Measurements from ENCODE around the gene CCL21.

DNA sequence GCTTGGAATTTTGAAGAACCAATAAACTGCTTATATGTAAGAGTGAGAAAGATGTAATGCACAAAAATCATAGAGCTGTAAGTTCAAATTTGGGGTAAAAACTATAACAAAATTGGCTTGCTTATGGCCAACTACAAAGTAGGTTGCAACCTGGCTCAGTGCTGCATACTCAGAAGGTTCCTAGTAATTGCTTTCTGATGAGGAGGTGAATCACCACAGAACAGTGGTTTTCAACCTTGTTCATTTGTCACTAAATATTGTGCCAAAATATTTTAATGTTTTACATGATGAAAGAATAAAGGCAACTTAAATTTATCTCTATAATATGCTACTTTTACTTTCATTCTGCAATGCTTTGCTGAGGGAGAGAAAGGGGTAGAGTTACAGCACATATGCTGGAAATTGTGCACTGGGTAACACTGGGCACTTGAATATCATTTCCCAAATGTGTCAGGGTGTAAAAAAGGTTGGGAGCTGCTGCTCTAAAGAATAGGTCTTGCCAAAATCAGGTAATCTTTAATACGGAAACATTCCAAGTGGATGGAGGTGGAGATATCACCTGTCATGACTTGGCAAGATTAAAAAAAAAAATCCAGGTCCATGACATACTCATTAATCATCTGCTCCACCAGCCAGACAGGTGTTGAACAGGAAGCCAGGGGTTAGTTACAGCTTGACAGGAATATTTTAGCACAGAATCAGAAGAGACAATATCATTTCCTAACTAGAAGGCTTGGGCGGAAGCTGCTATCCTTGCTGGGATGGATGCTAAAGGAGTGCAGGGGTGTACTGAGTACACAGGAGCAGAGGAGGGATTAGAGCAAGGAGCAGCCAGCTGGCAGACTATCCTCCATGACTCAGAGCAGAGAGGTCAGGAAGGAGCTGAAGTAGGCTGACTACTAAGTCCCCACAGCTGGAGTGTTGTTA is 34.6 kb upstream of the CCL21 start:
- no peak for TF ChIP-seq POLR2A (IDR thresholded peaks at IDR 0.05)
- TF ChIP-seq, protein P1, sequence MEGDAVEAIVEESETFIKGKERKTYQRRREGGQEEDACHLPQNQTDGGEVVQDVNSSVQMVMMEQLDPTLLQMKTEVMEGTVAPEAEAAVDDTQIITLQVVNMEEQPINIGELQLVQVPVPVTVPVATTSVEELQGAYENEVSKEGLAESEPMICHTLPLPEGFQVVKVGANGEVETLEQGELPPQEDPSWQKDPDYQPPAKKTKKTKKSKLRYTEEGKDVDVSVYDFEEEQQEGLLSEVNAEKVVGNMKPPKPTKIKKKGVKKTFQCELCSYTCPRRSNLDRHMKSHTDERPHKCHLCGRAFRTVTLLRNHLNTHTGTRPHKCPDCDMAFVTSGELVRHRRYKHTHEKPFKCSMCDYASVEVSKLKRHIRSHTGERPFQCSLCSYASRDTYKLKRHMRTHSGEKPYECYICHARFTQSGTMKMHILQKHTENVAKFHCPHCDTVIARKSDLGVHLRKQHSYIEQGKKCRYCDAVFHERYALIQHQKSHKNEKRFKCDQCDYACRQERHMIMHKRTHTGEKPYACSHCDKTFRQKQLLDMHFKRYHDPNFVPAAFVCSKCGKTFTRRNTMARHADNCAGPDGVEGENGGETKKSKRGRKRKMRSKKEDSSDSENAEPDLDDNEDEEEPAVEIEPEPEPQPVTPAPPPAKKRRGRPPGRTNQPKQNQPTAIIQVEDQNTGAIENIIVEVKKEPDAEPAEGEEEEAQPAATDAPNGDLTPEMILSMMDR (IDR thresholded peaks at IDR 0.05): no peak
- TF ChIP-seq EP300 (IDR thresholded peaks at IDR 0.05): no peak

Measured in upper lobe of left lung (tissue), 4 donors.